OCI-LY7 (cell line): ENCODE results near the gene RPL38. TPM values are rescaled to one million over a fixed set of nuclear protein-coding genes. Genes with fewer than 3 reads are reported as not detected.

Source experiments
- BruUV-seq: library from RNA; stranded (reverse); fragments of 400-500 nt; replicated peaks from 2 replicates; lab custom pipeline; 2021; lab: Mats Ljungman, UMichigan
- CTCF ChIA-PET: fragments of 300-600 bp; sonication (Branson Sonifier 250); formaldehyde crosslinking; loops from one replicate; lab custom pipeline; 2022; ENCODE audit warnings: antibody characterized with exemption; ENCODE audit not compliant: unreplicated experiment; lab: Charles Lee
- POLR2A ChIA-PET: fragments of 300-600 bp; sonication (Branson Sonifier 250); formaldehyde crosslinking; loops from one replicate; lab custom pipeline; 2022; ENCODE audit warnings: antibody characterized with exemption; lab: Charles Lee
- DNase-seq: peaks from one replicate; pipeline ENCODE4 v3.0.0-alpha.2; 2015; ENCODE audit warnings: low spot score
- H2AFZ ChIP-seq: fragments of 200-600 bp; sonication (generic), shearing (Covaris generic); 2 replicates; pipeline ENCODE4 v1.6.1; 2014; ENCODE audit warnings: mild to moderate bottlenecking, antibody characterized with exemption, low read length, moderate library complexity
- H3K27ac ChIP-seq: fragments of 200-600 bp; sonication (generic); 2 replicates; pipeline ENCODE4 v1.5.1; 2014; ENCODE audit warnings: mixed run types, low read depth, mild to moderate bottlenecking, moderate library complexity, low read length, inconsistent platforms; ENCODE audit not compliant: poor library complexity, severe bottlenecking
- H3K36me3 ChIP-seq: fragments of 200-600 bp; sonication (generic); 2 replicates; pipeline ENCODE4 v1.6.1; 2014; ENCODE audit warnings: mild to moderate bottlenecking, antibody characterized with exemption, low read length, moderate library complexity, mixed read lengths; ENCODE audit not compliant: insufficient read depth
- H3K4me1 ChIP-seq: fragments of 200-600 bp; sonication (generic); 2 replicates; pipeline ENCODE4 v1.5.1; 2014; ENCODE audit warnings: mild to moderate bottlenecking, low read length; ENCODE audit not compliant: insufficient read depth, poor library complexity, severe bottlenecking
- H3K4me2 ChIP-seq: fragments of 200-600 bp; sonication (generic); 2 replicates; pipeline ENCODE4 v1.6.1; 2014; ENCODE audit warnings: mild to moderate bottlenecking, low read length
- H3K4me3 ChIP-seq: fragments of 200-600 bp; sonication (generic); 2 replicates; pipeline ENCODE4 v1.5.1; 2014; ENCODE audit warnings: mild to moderate bottlenecking, low read depth, low read length; ENCODE audit not compliant: poor library complexity, severe bottlenecking
- H3K79me2 ChIP-seq: fragments of 200-600 bp; sonication (generic); 2 replicates; pipeline ENCODE4 v1.6.1; 2016; ENCODE audit warnings: low read depth, mild to moderate bottlenecking, low read length, moderate library complexity, mixed read lengths; ENCODE audit not compliant: insufficient read depth
- H3K9me2 ChIP-seq: fragments of 200-600 bp; sonication (generic); 2 replicates; pipeline ENCODE4 v1.6.1; 2016; ENCODE audit warnings: mild to moderate bottlenecking, low read length, mixed read lengths; ENCODE audit not compliant: insufficient read depth
- H3K9me3 ChIP-seq: fragments of 200-600 bp; sonication (generic); 2 replicates; pipeline ENCODE4 v1.6.1; 2014; ENCODE audit warnings: mild to moderate bottlenecking, mixed run types, low read length, mixed read lengths
- H4K20me1 ChIP-seq: fragments of 200-600 bp; sonication (generic); 2 replicates; pipeline ENCODE4 v1.6.1; 2014; ENCODE audit warnings: mild to moderate bottlenecking, antibody characterized with exemption, low read length, moderate library complexity, mixed read lengths; ENCODE audit not compliant: insufficient read depth
- CTCF ChIP-seq: fragments of 200-600 bp; sonication (generic); conservative IDR thresholded peaks from 2 replicates; pipeline ENCODE4 v1.5.1; 2014; ENCODE audit warnings: mild to moderate bottlenecking, antibody characterized with exemption, low read length, moderate library complexity, mixed read lengths
- EZH2phosphoT487 ChIP-seq: fragments of 200-600 bp; sonication (generic); IDR thresholded peaks from 2 replicates; pipeline ENCODE4 v1.6.1; 2018; ENCODE audit warnings: low read depth, borderline replicate concordance, mild to moderate bottlenecking, mixed run types, antibody characterized with exemption, low read length, moderate library complexity, mixed read lengths
- intact Hi-C: fragments of 100-400 bp; cut with micrococcal nuclease; formaldehyde crosslinking; loops from one replicate; pipeline ENCODE4 v1.10.0; 2022; ENCODE audit not compliant: unreplicated experiment
- total RNA-seq, 2 experiments: library from RNA; depleted of rRNA in 1 of 2; stranded (reverse); fragments of >200 nt in 1 of 2; shearing (Covaris generic) in 1 of 2; gene quantifications; 2 replicates each; pipeline ENCODE4 v1.2.3, GENCODE V29; 2014 to 2022

The RPL38 gene
- total RNA-seq, 2 experiments from 2014 or later = 1,845 to 4,732 TPM

- intact Hi-C loops = no loop called here
- no peaks in the 10 kb centered on the region for H3K4me1 ChIP-seq
- H3K27ac ChIP-seq = no peak overlapping the region
- no peaks in the 10 kb centered on the region for H3K36me3 ChIP-seq
- ChIA-PET POLR2A (no interaction called here), CTCF (no interaction called here)
- no peaks in the 10 kb centered on the region for H4K20me1 ChIP-seq
- BruUV-seq = no TSS peak
- H3K9me2 ChIP-seq = no peaks in the 10 kb centered on the region
- H3K9me3 ChIP-seq = no peaks in the 10 kb centered on the region
- TF ChIP-seq CTCF (no peak), EZH2phosphoT487 (no peak)
- H3K4me3 ChIP-seq = no peak overlapping the region
- no peaks in the 10 kb centered on the region for H3K79me2 ChIP-seq
- H3K4me2 ChIP-seq = no peak overlapping the region
- H2AFZ ChIP-seq = no peak overlapping the region
- DNase-seq = no peak
Measured at GRCh38 chr17:74235040-74235581, 31.6 kb downstream of the RPL38 start.

- BruUV-seq = no TSS peak
- Histone ChIP-seq H3K27ac (no peak overlapping the region), H4K20me1 (no peaks in the 10 kb centered on the region), H3K4me2 (no peak overlapping the region), H3K79me2 (no peaks in the 10 kb centered on the region), H3K36me3 (no peaks in the 10 kb centered on the region), H3K9me2 (no peaks in the 10 kb centered on the region), H3K9me3 (no peaks in the 10 kb centered on the region), H2AFZ (no peak overlapping the region), H3K4me3 (no peak overlapping the region), H3K4me1 (no peaks in the 10 kb centered on the region)
- no peak for DNase-seq
- POLR2A ChIA-PET = no interaction called here
- TF ChIP-seq CTCF (no peak), EZH2phosphoT487 (no peak)
- CTCF ChIA-PET = no interaction called here
- intact Hi-C loops = no loop called here
Measured at GRCh38 chr17:74235911-74236371, 32.5 kb downstream of the RPL38 start.

GRCh38 chr17:74237321-74237720, 33.8 kb downstream of the RPL38 start:
- no peak for DNase-seq
- no peak overlapping the region for H3K4me3 ChIP-seq
- no peaks in the 10 kb centered on the region for H3K79me2 ChIP-seq
- H3K36me3 ChIP-seq = no peaks in the 10 kb centered on the region
- BruUV-seq = no TSS peak
- intact Hi-C loops = no loop called here
- no peaks in the 10 kb centered on the region for H3K4me1 ChIP-seq
- H3K9me3 ChIP-seq = no peaks in the 10 kb centered on the region
- CTCF ChIA-PET = no interaction called here
- H2AFZ ChIP-seq = no peak overlapping the region
- H3K4me2 ChIP-seq = no peak overlapping the region
- TF ChIP-seq CTCF (no peak), EZH2phosphoT487 (no peak)
- H3K9me2 ChIP-seq = no peaks in the 10 kb centered on the region
- POLR2A ChIA-PET = interaction anchor here (0.5 kb wide), 1 partner anchor 1221 kb away, joined by 3 read pairs; no protein-coding TSS in a partner anchor
- no peak overlapping the region for H3K27ac ChIP-seq
- H4K20me1 ChIP-seq = no peaks in the 10 kb centered on the region
